ENCODE results near the gene PPFIA4. TPM values are rescaled to one million over a fixed set of nuclear protein-coding genes. Genes with fewer than 3 reads are reported as not detected.

The PPFIA4 gene
- total and polyA plus RNA-seq, 2 of the 4 experiments (the other 2 are of a cell fraction): 5.4 to 13.7 TPM

- ChIA-PET CTCF (interaction anchor here (0.9 kb wide), 1 partner anchor 151 kb away, joined by 3 read pairs; no protein-coding TSS in a partner anchor), POLR2A (ENCODE audit: unreplicated experiment) (no interaction called here)
- Histone ChIP-seq H2AK5ac (ENCODE audit: low read depth, low read length) (no peak overlapping the region), H3K4me3 (ENCODE audit: insufficient read depth, low read depth, low read length) (no peak overlapping the region), H2BK15ac (ENCODE audit: low read depth, low read length) (no peak overlapping the region), H3K36me3 (ENCODE audit: control insufficient read depth, insufficient read depth, low read length) (peaks cover 17% of the 10 kb centered on the region), H2AFZ (replicated peaks; ENCODE audit: low read length, poor library complexity) (no peak overlapping the region), H3K9me1 (ENCODE audit: insufficient read depth, low read length) (no peaks in the 10 kb centered on the region), H2BK120ac (ENCODE audit: low read depth, low read length) (no peak overlapping the region), H3K9ac (ENCODE audit: low read depth, low read length) (no peak overlapping the region), H2AK9ac (replicated peaks; ENCODE audit: low read depth, low read length, poor library complexity) (no peak overlapping the region), H3K79me1 (ENCODE audit: low read depth in 1 of 2, low read length in 2 of 2) (no peaks in the 10 kb centered on the region), H2BK5ac (ENCODE audit: low read depth, low read length, poor library complexity, severe bottlenecking) (no peak overlapping the region), H3K27ac (ENCODE audit: insufficient read depth, low read length) (no peak overlapping the region), H3K23ac (ENCODE audit: low read depth, low read length) (no peak overlapping the region), H4K91ac (ENCODE audit: insufficient read depth, low read depth, low read length) (no peak overlapping the region), H3K4ac (ENCODE audit: low read depth, low read length) (no peak overlapping the region), H3K4me1 (ENCODE audit: control insufficient read depth, insufficient read depth, low read length) (peaks cover 3% of the 10 kb centered on the region; the same call in 1 of the 2 replicates), H3K14ac (replicated peaks; ENCODE audit: low read depth, low read length) (no peak overlapping the region), H4K8ac (ENCODE audit: low read depth in 2 of 2, low read length in 2 of 2) (no peak overlapping the region), H3K56ac (ENCODE audit: extremely low read depth, insufficient read depth, low read length) (no peak overlapping the region), H3K18ac (ENCODE audit: low read depth, low read length) (no peak overlapping the region), H3K4me2 (ENCODE audit: low read depth, low read length) (no peak overlapping the region), H3K27me3 (ENCODE audit: control insufficient read depth, insufficient read depth, low read length) (peaks cover 3% of the 10 kb centered on the region; the same call in 1 of the 2 replicates), H3K9me3 (ENCODE audit: control insufficient read depth, insufficient read depth, low read length) (no peaks in the 10 kb centered on the region), H4K20me1 (ENCODE audit: insufficient read depth, low read length) (no peaks in the 10 kb centered on the region), H2BK20ac (ENCODE audit: low read depth, low read length) (no peak overlapping the region), H4K5ac (ENCODE audit: low read depth, low read length) (no peak overlapping the region)
- TF ChIP-seq, protein P1, sequence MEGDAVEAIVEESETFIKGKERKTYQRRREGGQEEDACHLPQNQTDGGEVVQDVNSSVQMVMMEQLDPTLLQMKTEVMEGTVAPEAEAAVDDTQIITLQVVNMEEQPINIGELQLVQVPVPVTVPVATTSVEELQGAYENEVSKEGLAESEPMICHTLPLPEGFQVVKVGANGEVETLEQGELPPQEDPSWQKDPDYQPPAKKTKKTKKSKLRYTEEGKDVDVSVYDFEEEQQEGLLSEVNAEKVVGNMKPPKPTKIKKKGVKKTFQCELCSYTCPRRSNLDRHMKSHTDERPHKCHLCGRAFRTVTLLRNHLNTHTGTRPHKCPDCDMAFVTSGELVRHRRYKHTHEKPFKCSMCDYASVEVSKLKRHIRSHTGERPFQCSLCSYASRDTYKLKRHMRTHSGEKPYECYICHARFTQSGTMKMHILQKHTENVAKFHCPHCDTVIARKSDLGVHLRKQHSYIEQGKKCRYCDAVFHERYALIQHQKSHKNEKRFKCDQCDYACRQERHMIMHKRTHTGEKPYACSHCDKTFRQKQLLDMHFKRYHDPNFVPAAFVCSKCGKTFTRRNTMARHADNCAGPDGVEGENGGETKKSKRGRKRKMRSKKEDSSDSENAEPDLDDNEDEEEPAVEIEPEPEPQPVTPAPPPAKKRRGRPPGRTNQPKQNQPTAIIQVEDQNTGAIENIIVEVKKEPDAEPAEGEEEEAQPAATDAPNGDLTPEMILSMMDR (conservative IDR thresholded peaks at IDR 0.05; ENCODE audit: low read depth, low read length): peak; percentile 7; the same call in 1 of the 2 replicates
- TF ChIP-seq FOS (IDR thresholded peaks at IDR 0.05; ENCODE audit: low read depth, low read length) (no peak), MAFK (IDR thresholded peaks at IDR 0.05; ENCODE audit: low read depth, low read length) (no peak), MXI1 (IDR thresholded peaks at IDR 0.05; ENCODE audit: borderline replicate concordance, low read depth, low read length) (no peak)
- BruUV-seq (replicated peaks): no TSS peak
- intact Hi-C loops (cut with micrococcal nuclease) (no loop called here), dilution Hi-C loops (cut with HindIII; ENCODE audit: low sequenced_read_pairs, unreplicated experiment) (no loop called here), in situ Hi-C loops (cut with MboI; ENCODE audit: low sequenced_read_pairs) (no loop called here)
- no peak for DNase-seq
- no peak for ATAC-seq (ENCODE audit: low read depth)
- 87% methylated on average over 6 of the region's 24 CpGs; no CpG with 5 or more reads in 1 of the 2 experiments for WGBS, 2 experiments (ENCODE audit: extremely low coverage in 2 of 2, insufficient read length in 1 of 2)
These were observed 29.0 kb downstream of the PPFIA4 start for GRCh38 chr1:203055161-203055799.
